Measurements from ENCODE around the gene RFLNA. TPM values are rescaled to one million over a fixed set of nuclear protein-coding genes. Genes with fewer than 3 reads are reported as not detected.

RFLNA gene
- total and polyA plus RNA-seq, 2 donors (not counting 1 experiment from before 2014, with no cell fraction given) = not detected

DNA sequence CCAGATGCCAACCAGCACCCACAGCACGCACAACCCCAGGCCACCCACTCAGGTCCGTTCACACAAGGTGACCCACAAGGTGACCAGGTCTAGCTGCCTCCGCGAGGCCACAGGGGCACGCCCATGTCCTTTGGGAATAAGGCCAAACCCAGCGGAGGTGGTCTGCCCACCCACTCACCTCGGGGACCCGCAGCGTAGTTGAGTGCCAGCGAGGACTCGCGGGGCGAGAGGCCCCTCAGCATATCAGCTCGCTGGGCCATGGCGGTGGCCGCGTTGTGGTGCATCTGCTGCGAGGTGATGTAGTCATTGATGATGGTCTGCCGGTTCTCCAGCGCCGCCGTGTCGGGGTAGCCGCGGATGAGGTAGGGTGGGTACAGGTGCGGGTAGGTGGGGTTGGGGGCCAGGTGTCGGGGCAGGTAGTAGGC, 46.8 kb downstream of the RFLNA start:
- H3K36me3 ChIP-seq (replicated peaks in 1 of 2; ENCODE audit: control extremely low read depth in 1 of 2, control insufficient read depth in 1 of 2, extremely low read depth in 1 of 2, insufficient read depth in 2 of 2, low read length in 1 of 2) = peaks cover 1 to 54% of the 10 kb centered on the region in 2 experiments
- H3K9ac ChIP-seq (ENCODE audit: low read length) = no peak overlapping the region
- DNase-seq (no peak), ATAC-seq (ENCODE audit: low read depth) (no peak)
- intact Hi-C loops (cut with micrococcal nuclease) = no loop called here
- POLR2A ChIA-PET = no interaction called here
- no peaks in the 10 kb centered on the region for H3K27me3 ChIP-seq (replicated peaks in 1 of 4; ENCODE audit: control extremely low read depth in 1 of 4, control insufficient read depth in 3 of 4, insufficient read depth in 4 of 4, low read length in 3 of 4)
- no peaks in the 10 kb centered on the region for H4K20me1 ChIP-seq (ENCODE audit: control insufficient read depth, insufficient read depth, low read length, poor library complexity, severe bottlenecking)
- 96% methylated on average over 23 of the region's 27 CpGs for WGBS (ENCODE audit: insufficient coverage)
- Mint-ChIP-seq H3K4me1 (no peaks in the 10 kb centered on the region), H3K4me3 (no peak overlapping the region), H3K9me3 (ENCODE audit: insufficient read depth) (no peaks in the 10 kb centered on the region), H3K27ac (no peak overlapping the region), H3K27me3 (no peaks in the 10 kb centered on the region)
- H3K4me3 ChIP-seq (ENCODE audit: control extremely low read depth in 1 of 5, extremely low read depth in 1 of 5, insufficient read depth in 1 of 5, low read depth in 2 of 5, low read length in 4 of 5) = no peak overlapping the region
- CTCF ChIA-PET = no interaction called here
- no peak overlapping the region for H3K4me2 ChIP-seq (replicated peaks; ENCODE audit: low read depth, low read length, poor library complexity, severe bottlenecking)
- TF ChIP-seq EZH2 (IDR thresholded peaks at IDR 0.05; ENCODE audit: borderline replicate concordance, insufficient read depth, low read depth, low read length, poor library complexity, severe bottlenecking) = no peak
- no peak overlapping the region for H3K27ac ChIP-seq (ENCODE audit: low read length in 2 of 2)
- H3K4me1 ChIP-seq (ENCODE audit: control insufficient read depth in 2 of 2, insufficient read depth in 2 of 2, low read length in 2 of 2) = no peaks in the 10 kb centered on the region
- H2AFZ ChIP-seq (ENCODE audit: insufficient read depth, low read depth, low read length, poor library complexity, severe bottlenecking) = no peak overlapping the region
- no peaks in the 10 kb centered on the region for H3K79me2 ChIP-seq (ENCODE audit: control insufficient read depth, insufficient read depth, low read length)
- H3K9me3 ChIP-seq (ENCODE audit: control extremely low read depth in 1 of 3, control insufficient read depth in 2 of 3, insufficient read depth in 1 of 3, low read length in 2 of 3) = no peaks in the 10 kb centered on the region

- Histone ChIP-seq H3K36me3 (replicated peaks in 1 of 2; ENCODE audit: control extremely low read depth in 1 of 2, control insufficient read depth in 1 of 2, extremely low read depth in 1 of 2, insufficient read depth in 2 of 2, low read length in 1 of 2) (peaks cover 1 to 65% of the 10 kb centered on the region in 2 experiments), H4K20me1 (ENCODE audit: control insufficient read depth, insufficient read depth, low read length, poor library complexity, severe bottlenecking) (no peaks in the 10 kb centered on the region), H3K4me1 (ENCODE audit: control insufficient read depth in 2 of 2, insufficient read depth in 2 of 2, low read length in 2 of 2) (no peaks in the 10 kb centered on the region), H3K4me2 (replicated peaks; ENCODE audit: low read depth, low read length, poor library complexity, severe bottlenecking) (no peak overlapping the region), H3K4me3 (ENCODE audit: control extremely low read depth in 1 of 5, extremely low read depth in 1 of 5, insufficient read depth in 1 of 5, low read depth in 2 of 5, low read length in 4 of 5) (no peak overlapping the region), H3K79me2 (ENCODE audit: control insufficient read depth, insufficient read depth, low read length) (no peaks in the 10 kb centered on the region), H3K9ac (ENCODE audit: low read length) (no peak overlapping the region), H2AFZ (ENCODE audit: insufficient read depth, low read depth, low read length, poor library complexity, severe bottlenecking) (no peak overlapping the region), H3K9me3 (ENCODE audit: control extremely low read depth in 1 of 3, control insufficient read depth in 2 of 3, insufficient read depth in 1 of 3, low read length in 2 of 3) (no peaks in the 10 kb centered on the region), H3K27me3 (replicated peaks in 1 of 4; ENCODE audit: control extremely low read depth in 1 of 4, control insufficient read depth in 3 of 4, insufficient read depth in 4 of 4, low read length in 3 of 4) (no peaks in the 10 kb centered on the region), H3K27ac (ENCODE audit: low read length in 2 of 2) (no peak overlapping the region)
- intact Hi-C loops (cut with micrococcal nuclease) = no loop called here
- ATAC-seq (ENCODE audit: low read depth) (no peak), DNase-seq (no peak)
- WGBS (ENCODE audit: insufficient coverage) = 96% methylated on average over 9 of the region's 9 CpGs
- H3K4me3 Mint-ChIP-seq = no peak overlapping the region
- H3K27ac Mint-ChIP-seq = no peak overlapping the region
- H3K27me3 Mint-ChIP-seq = no peaks in the 10 kb centered on the region
- ChIA-PET POLR2A (no interaction called here), CTCF (interaction anchor here (0.8 to 1.2 kb wide), 2 partner anchors 10 to 420 kb away, joined by 3 to 4 read pairs; no protein-coding TSS in a partner anchor)
- H3K4me1 Mint-ChIP-seq = no peaks in the 10 kb centered on the region
- TF ChIP-seq CTCF (IDR thresholded peaks at IDR 0.05) (no peak), EZH2 (IDR thresholded peaks at IDR 0.05; ENCODE audit: borderline replicate concordance, insufficient read depth, low read depth, low read length, poor library complexity, severe bottlenecking) (no peak)
- H3K9me3 Mint-ChIP-seq (ENCODE audit: insufficient read depth) = no peaks in the 10 kb centered on the region
Measured at GRCh38 chr12:124344022-124344421, 49.1 kb downstream of the RFLNA start.
